Activated CD4-positive, CD25-positive, alpha-beta regulatory T cell treated with anti-CD3 and anti-CD28 coated beads, Interleukin-2, amount 50 U/mL, for 24 hours (primary cell): ENCODE measurements around the gene TRABD2B.

Experiments used
- ATAC-seq, 2 donors: fragments of 150-1000 bp; cut with Tn5 transposase; one replicate each; pipeline ENCODE4 v1.10.0; 2021; ENCODE audit warnings: mild to moderate bottlenecking in 1 of 2, moderate library complexity in 1 of 2

TRABD2B gene

GRCh38 chr1:47992720-47993415, 4.3 kb downstream of the TRABD2B start:
- no peak for ATAC-seq

- ATAC-seq, result no peak
These were observed 5.5 kb downstream of the TRABD2B start for GRCh38 chr1:47991673-47992072.

GRCh38 chr1:47991187-47991586, 6.0 kb downstream of the TRABD2B start:
- ATAC-seq, result no peak

- ATAC-seq, result no peak
These were observed 6.9 kb downstream of the TRABD2B start for GRCh38 chr1:47990286-47990685.

- ATAC-seq, result no peak
These were observed 9.6 kb downstream of the TRABD2B start for GRCh38 chr1:47987601-47988000.

GRCh38 chr1:47986761-47987200, 10.4 kb downstream of the TRABD2B start:
- no peak for ATAC-seq

GRCh38 chr1:47985018-47985417, 12.2 kb downstream of the TRABD2B start:
- ATAC-seq, result no peak

GRCh38 chr1:47984175-47984789, 12.9 kb downstream of the TRABD2B start:
- no peak for ATAC-seq

GRCh38 chr1:47983691-47984090, 13.5 kb downstream of the TRABD2B start:
- no peak for ATAC-seq

- no peak for ATAC-seq
These were observed 15.4 kb downstream of the TRABD2B start for GRCh38 chr1:47981667-47982350.

- ATAC-seq, result no peak
These were observed 16.7 kb downstream of the TRABD2B start for GRCh38 chr1:47980501-47980900.

- ATAC-seq, result no peak
These were observed 17.5 kb downstream of the TRABD2B start for GRCh38 chr1:47979724-47980123.

GRCh38 chr1:47978486-47978885, 18.7 kb downstream of the TRABD2B start:
- no peak for ATAC-seq

GRCh38 chr1:47976728-47977127, 20.5 kb downstream of the TRABD2B start:
- ATAC-seq, result no peak

- no peak for ATAC-seq
These were observed 20.9 kb downstream of the TRABD2B start for GRCh38 chr1:47976267-47976666.

- ATAC-seq, result no peak
These were observed 21.8 kb downstream of the TRABD2B start for GRCh38 chr1:47975302-47975921.

- ATAC-seq, result no peak
These were observed 24.2 kb downstream of the TRABD2B start for GRCh38 chr1:47972864-47973432.

- no peak for ATAC-seq
These were observed 25.6 kb downstream of the TRABD2B start for GRCh38 chr1:47971385-47972160.

GRCh38 chr1:47970882-47971281, 26.3 kb downstream of the TRABD2B start:
- ATAC-seq, result no peak

- ATAC-seq, result no peak
These were observed 27.7 kb downstream of the TRABD2B start for GRCh38 chr1:47969478-47969877.

- ATAC-seq, result no peak
These were observed 28.7 kb downstream of the TRABD2B start for GRCh38 chr1:47968556-47968888.

- ATAC-seq, result no peak
These were observed 29.2 kb downstream of the TRABD2B start for GRCh38 chr1:47967864-47968555.
